Gastrocnemius medialis (tissue), 4 donors: ENCODE results near the gene EVA1C.

Experiments used
- CTCF ChIP-seq, 5 experiments: fragments of 450-650 bp in 3 of 5; fragments of 200-600 bp in 2 of 5; sonication (generic) in 2 of 5; IDR thresholded peaks in 4 of 5; conservative IDR thresholded peaks in 1 of 5; 1 replicate in 4 of 5; 2 replicates in 1 of 5; pipeline ENCODE4 v1.5.1; 2016 to 2019; ENCODE audit warnings: antibody characterized with exemption in 5 of 5, mild to moderate bottlenecking in 3 of 5, moderate library complexity in 3 of 5
- POLR2A ChIP-seq, 2 donors: fragments of 450-650 bp; IDR thresholded peaks; one replicate each; pipeline ENCODE4 v1.6.1; 2017; ENCODE audit warnings: antibody characterized with exemption in 2 of 2, mild to moderate bottlenecking in 2 of 2, moderate library complexity in 2 of 2

GRCh38 chr21:32508558-32508957 is 96.1 kb downstream of the EVA1C start:
- TF ChIP-seq CTCF (IDR thresholded peaks at IDR 0.05 in 4 of 5, conservative IDR thresholded peaks at IDR 0.05 in 1 of 5) (no peak), POLR2A (IDR thresholded peaks at IDR 0.05) (no peak)
